ENCODE measurements around the gene ZBP1.

The ZBP1 gene

DNA sequence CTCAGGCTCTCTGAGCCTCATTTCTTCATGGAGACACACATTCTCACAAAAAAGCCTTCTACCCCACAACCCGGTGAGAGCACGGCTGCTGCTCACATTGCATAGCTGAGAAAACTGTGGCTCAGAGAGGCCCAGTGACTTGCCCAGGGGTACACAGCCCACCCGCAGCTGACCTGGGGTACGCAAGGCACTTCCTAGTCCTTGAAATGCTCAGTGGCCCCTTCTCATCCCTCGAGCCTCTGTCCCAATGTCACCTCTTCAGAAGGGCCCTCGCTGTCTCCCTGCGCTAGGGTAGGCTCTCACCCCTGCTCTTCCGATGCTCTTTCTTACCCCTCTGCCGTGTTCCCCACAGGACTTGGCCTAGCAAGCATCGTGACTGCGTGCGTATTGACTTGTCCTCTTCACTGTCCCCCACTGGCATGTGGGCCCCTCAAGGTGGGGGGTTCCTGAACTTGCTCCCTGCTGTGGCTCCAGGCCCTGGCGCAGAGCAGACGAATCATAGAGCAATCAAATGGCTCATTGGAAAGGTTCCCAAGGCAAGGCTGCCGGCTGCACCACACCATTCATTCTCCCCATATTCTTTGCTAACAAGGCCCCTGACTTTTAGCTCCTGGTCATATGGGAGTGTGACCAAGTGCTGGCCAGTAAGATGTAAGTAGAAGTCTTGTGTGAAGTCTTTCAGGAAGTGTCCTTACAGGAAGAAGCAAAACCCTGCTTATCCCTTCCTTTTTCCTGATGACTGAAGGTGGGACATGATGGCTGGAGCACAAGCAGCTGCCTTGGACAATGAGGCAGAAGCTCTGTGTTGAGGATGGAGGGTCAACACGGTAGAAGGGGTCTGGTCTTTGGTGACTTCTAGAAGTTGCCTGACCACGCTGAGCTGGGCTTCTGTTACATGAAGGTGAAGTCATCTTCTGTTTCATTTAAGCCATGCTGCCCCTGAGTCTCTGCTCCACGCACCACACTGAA is 36.7 kb downstream of the ZBP1 start:
- DNase-seq, result no peak

DNA sequence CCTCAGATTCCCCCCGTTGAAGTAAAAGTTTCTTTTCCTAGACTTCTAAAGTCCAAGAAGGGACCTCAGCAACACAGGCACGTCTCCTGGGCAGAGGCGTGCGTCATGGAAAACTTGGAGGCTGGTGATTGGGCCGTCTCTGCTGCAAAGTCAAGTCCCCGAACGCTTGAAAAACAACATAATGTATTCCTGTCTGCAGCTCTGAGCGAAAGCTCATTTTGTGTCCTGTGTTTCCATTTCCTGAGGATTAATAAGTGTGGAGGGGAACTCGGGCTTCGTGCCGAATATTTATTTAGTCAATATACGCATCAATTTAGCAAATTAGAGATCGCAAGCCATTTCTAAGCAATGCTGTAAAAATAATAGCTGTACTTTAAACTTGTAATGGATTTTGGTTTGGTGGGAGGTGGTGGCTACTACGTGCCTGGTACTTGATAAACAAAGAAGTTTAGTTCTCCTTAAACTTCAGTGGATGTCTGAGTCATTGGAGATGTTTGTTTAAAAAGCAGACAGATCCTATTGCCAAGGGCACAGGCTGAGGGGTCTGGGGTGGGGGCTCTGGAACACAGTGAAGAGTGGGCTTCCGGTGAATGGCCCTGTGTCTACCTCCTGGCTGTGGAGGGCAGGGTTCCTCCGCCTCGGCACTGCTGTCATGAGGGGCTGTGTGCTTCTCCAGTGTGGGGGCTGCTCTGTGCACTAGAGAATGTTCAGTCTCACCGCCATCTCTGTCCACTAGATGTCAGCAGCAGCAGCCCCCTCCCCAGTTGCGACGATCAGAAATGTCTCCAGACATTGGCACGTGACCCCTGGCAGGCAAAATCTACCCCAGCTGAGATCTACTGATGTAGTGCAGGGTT is 37.6 kb downstream of the ZBP1 start:
- peak; percentile 76 for DNase-seq

DNA sequence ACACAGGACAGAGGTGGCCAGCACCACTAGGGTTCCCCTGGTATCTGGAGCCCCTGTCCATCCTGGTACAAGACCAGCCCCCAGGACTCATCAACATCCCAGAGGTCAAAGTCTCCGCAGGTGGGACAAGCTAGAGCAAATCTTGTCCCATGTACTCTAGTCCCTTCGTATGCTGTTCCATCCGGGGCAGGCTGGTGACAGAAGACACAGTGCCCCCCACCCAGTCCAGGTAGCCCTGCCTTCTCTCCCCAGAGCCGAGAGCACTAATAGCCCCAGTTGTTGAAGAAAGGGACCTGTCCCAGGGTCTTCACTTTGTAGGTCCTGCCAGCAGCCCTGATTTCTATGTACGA is 38.2 kb downstream of the ZBP1 start:
- DNase-seq, result no peak

DNA sequence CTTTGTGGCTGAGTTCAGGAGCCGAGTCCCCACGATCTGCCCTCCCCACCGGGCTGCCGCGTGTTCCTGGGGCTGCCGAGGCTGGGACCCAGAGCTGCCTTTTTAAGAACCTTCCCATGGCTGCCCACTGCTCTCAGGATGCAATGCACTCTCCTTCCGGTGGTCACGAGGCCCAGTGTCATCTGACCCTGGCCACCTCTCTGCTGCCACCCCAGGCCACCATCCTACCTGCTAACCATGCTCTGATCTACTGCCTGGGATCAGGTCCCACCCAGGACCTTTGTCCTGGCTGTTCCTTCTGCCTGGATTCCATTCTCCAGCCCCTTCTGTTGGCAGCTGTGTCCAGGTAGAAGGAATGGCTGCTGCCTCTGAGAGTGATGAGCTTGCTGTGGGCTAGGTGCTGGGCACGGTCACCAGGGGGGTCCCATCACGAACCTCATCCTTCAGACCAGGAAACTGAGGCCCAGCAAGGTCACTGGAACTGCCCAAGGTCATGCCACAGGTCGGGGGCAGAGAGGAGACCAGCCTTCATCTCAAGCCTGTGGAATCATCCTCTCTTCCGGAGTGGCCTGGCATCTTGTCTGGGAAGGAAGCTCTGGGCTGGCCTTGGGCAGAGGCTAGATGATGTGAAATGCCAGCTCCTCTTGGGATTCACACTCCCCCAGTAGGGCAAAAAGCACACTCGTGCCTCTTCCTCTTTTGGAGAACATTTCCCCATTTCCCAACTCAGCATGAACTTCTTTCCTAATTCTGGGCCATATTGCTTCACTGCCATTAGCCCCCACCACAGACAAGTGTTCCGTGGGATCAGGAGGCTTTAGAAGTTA is 38.8 kb downstream of the ZBP1 start:
- no peak for DNase-seq

DNA sequence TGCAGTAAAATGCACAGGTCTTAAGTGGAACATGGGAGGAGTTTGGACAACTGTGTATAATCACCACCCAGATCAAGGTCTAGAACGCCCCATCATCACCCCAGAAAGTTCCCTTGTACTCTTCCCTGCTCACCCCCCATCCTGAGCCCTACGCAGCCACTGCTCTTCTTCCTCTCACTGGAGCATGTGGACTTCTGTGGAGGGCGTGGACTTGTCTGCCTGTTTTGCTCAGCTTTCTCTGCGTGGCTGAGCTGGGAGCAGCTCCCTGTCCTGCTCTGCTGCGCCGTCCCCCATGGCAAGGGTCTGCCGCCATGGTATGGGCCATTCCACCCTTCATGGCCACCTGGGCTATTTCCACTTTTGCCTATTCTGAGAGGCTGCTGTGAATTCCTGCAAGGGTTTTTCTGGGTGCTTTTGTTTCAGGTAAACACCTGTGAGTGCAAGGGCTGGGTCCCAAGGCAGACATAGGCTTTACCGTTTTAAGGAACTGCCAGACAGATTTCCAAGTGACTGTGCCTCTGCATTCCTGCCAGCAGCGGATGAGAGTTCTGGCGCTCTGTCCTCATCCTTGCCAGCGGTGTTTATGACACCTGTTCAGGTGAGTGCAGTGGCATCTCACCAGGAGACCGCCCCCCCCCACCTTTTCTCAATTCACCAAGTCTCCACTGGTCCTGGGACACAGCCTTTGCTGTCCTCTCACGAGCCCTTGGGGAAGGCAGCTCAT is 39.6 kb downstream of the ZBP1 start:
- DNase-seq, result no peak

DNA sequence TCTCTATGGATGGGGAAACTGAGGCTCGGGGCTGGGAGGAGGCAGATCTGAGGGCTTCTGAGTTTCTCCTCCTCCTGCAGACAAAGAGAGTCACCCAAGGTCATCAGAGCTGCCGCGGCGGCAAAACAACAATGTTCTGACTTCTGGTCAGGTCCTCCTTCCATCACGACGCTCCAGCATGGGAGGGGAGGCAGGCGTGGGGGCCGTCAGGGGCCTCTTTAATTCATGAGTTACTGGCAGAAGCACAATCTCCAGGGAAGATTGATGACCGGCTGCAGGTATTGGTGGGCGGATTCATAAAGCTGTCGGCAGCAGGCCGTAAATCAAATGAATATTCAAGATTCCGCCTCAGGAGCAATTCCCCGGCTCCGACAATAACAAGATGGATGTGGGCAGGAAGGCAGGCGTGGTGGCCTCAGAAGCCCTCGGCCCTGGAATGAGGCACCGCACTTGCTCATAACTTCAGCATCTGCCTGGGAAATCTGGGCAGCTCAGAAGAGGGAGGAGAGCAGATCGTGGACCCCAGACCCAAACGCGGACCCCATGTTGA is 40.3 kb downstream of the ZBP1 start:
- DNase-seq, result no peak

DNA sequence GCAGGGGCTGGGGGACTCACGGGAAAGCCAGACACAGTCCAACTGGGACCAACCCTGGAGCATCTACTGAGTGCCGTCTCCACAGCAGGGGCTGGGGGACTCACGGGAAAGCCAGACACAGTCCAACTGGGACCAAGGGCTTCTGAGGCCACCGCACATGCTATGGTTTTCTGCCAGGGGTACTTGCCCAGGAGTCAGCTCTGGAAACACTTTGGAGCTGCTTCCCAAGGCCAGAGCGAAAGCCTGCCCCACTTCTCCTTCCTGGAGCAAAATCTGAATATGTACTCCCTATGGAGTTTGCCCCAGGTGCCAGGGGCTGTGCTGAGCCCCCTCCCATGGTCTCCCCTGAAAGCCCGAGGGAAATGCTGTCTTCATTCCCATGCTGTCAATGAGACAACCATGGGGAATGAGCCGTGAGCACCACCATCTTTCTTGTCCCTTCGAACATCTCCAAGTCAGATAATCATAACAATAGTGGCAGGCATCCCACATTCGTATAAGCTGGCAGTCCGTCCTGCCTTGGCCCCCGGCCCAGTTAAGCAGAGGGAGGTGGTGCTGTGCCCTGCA is 40.8 kb downstream of the ZBP1 start:
- no peak for DNase-seq

DNA sequence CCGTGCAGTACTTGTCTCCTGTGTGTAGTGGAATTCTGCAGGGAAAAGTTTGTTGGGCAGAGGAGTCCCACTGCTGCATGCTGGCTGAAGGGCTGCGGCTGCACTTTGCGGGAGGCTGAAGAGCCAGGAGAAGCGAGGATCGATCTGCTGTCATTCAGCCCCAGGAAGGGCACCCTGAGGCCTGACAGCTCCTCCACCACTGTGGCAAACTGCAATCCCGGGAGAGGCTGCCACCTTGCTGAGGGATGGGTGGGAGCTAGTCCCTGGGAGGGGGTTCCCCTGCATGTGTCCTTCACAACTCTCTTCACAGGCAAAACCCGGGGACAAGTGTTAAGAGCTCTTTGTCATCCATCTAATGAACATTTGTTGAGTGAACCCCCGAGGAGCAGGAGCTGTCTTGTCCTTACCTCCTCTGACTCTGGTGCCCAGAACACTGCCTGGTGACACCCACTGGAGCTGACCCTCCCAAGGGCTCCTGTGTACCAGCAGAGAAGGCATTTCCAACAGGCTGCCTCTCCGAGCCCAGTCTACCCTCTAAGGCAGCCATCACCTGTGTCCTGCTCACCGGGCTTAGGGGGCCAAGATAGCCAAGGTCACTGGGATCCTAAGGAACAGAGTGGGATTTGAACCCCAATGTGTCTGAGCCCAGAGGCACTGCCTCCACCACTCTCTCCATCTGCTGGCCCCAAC is 41.6 kb downstream of the ZBP1 start:
- DNase-seq, result no peak

DNA sequence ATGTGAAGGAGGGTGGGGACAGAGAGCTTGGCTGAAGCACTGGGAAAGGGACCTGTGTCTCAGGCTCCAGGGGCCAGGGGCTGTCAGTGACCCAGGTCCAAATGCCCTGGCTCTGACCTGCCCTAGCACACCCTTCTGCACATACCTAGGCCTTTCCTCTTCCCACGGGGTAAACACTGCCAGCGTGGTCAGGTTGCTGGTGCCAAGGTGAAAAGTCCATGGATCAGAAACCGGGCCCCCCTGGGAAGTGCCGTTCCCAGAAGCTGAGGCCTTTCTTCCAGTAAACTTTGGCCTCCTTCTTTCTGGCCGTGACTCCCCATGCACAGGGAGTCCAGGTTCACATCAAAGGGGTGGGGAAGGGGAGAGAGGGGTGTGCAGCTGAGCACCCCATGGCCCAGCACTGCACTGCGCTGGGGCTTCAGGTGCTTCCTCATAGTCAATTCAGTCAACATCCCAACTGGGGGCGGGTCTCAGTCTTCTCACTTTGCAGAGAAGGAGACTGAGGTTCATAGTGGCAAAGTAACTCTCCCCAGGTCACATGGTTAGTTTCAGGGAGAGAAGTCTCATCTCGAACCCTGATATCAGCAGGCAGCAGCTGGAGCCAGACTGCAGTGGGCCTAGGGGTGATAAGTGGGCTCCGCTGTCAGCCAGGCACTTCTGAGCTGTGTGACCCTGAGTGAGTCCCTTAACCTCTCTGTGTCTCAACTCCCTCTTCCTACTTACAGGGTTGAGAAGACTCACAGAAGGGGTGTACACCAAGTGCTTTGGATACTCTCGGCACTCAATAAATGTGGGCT is 42.3 kb downstream of the ZBP1 start:
- no peak for DNase-seq

DNA sequence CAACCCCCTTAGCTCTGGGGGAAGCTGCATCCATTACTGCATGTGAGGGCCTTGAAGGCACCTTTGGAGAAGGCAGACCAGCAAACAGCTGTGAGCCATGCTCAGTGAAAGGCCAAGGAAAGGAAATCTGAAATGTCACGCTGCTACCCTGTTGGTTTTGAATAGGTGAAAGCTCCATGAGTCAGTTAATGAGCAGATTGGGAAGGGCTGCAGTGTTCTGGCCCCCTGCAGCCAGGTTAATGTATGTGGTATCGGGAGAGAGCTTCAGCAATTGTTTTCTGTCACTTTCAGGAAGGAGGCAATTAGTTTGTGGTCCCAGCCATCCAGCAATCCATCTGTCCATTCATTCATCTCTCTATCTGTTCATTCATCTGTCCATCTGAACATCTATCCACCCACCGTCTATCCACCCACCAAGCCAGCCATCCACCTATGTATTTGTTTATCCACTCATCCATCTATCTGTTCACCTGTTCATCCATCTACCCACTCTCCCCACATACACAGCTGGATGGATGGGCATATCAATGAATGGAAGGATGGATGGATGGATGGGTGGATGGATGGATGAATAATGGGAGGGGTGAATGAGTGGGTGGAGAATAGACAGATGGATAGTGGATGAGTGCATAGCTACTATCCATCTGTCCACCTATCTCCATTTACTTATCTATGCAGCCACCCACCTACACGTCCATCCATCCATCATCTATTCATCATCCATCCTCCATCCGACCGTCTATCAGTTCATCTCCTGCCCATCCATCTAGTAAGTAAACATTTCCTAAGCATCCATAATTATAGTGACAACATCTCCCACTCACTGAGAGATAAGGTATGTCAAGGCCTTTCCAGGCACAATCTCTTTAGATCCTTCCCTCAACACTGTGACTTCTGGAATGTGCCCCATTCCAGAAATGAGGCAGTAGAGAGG is 43.3 kb downstream of the ZBP1 start:
- no peak for DNase-seq

DNA sequence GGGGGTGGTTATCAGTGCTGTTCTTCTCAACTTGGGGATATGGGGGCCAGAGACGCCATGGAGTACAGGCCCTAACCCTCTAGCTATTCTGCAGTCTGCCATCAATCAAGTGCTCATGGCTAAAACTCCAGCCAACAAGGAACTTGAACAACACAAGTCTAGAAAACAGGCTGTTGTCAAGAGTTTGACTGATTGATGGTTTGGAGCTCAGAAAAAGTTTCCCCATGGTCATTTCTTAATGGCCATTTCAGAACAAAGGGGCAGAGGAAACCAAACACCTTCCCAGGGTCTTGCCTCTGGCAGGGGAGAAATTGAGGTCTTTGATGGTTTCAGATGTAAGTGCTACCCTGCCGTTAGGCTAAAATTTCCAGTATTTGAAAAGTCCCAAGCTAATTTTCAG is 44.2 kb downstream of the ZBP1 start:
- DNase-seq, result no peak

DNA sequence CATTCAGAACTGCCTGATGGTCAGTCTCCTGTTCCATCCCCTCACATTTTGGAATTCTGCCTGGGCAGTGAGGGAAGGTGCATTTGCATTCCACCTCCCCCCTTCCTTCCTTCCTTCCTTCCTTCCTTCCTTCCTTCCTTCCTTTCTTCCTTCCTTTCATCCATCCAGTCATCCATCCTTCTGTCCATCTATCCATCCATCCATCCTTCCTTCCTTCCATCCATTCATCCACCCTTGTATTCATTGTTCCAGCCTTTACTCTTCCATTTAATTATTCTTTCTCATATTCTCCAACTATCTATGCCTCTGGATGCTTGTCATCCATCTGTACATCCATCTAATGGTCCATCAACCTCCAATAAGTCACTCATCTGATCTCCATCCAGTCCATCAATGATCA is 45.3 kb downstream of the ZBP1 start:
- no peak for DNase-seq

DNA sequence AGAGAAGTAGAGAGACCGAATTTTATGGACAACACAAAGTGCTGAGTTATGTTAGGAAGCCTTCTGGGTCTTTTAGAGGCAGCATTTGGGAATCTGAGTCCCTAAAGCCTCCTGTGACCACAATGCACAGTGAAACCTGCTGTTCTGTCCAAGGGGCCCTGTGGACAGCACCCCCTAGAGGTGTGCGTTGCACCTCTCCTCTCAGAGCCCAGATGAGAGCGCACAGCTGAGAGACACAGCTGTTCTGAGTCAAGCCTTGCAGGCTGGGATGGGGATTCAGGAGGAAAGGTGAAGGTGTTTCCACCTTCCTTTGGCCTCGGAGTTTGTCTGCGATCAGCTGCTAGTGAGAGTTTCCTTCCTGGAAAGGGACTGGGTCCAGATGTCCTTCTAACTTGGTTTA is 46.3 kb downstream of the ZBP1 start:
- DNase-seq, result no peak

DNA sequence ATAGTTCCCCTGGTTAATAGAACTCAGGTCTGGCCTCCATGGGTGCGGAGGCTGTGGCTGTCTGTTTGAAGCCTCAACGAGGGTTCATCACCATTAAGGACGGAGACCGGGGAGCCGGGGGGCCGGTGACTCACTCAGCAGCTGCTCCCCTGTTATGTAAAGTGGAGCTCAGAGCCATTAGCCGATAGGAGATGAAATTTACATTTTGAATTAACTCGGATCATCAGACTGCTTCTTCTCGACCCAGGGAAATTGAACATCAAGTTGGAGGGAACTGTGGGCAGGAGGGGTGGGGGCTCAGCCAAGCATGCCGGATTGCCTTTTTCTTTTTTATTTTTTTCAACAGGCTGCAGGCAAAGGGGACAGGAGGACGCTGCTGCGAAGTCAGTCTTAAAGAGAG is 47.0 kb downstream of the ZBP1 start:
- DNase-seq, result no peak

DNA sequence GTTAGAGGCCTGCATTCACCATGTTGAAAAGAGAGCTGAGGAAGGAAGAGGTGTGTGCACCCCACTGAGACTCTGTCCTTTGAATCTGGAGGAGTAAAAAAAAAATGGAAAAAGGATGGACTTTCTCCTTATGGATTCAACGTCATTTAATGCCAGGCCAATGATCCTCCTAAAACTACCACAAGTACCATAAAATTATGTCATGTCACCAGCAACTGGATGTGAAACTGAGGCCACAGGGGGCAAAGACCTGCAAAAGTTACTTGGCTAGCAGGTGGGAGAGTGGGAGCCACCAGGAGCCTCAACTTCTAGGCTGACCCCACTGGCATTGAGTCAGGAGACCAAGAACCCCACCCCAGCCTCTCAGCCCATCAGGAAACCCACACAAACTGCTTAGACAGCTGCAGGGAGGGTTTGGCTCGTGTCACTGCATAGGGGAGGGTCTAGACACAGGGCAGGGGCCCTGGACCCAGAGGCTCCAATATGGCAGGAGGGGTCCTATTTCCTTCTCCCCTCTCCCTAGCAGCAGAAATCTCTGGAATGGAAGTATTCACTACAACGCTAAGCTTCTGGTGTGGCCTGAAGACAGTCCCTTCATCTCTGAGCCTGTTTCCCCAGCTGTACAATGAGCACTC is 48.3 kb downstream of the ZBP1 start:
- DNase-seq, result no peak

DNA sequence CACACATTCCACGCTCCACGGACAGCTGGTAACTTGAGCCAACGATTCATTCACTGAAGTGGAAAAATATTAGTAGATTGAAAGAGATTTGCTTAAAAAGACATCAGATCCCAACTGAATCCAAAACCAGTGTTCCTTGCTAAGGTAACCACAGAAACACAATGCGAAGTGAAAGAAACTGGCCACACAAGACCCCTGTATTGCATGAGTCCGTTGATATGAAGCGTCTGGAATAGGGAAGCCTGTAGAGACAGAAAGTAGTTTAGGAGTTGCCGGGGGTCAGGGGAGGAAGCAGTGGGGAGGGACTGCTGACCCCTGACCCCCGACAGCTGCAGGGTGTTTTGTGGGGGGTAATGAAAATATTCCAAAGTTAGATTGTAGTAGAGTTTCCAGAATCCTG is 49.3 kb downstream of the ZBP1 start:
- DNase-seq, result no peak

DNA sequence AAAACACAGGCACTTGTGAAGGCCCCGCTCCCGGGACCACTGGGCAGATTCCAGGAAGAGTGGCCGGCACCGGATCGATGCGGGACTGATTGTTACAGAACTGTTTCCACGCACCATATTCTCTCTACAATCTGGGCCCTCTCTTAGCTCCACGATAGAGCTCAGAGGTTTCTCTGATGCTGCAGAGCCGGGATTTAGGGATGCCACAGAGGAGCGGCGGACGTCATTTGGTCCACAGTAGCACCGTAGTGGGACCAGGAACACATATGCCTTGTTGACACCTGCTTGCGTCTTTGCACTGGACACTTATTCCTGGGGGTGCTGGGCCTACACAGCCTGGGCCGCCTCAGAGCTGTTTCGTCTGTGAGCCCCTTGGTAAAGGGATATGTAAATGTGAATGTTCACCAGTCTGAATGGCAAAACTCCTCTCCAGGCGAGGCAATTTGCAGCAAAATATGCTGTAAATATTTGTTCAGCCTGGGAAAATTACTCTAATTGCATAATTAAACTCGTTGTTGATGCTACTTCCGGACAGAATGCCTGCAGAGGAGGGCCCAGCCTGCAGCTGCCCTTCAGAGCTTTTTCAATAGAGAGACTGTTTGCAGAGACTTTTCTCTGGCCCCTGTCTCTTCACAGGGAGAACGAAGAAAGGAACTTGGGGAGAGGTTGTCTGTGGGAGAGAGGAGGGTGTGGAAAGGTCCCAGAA is 49.9 kb downstream of the ZBP1 start:
- no peak for DNase-seq

DNA sequence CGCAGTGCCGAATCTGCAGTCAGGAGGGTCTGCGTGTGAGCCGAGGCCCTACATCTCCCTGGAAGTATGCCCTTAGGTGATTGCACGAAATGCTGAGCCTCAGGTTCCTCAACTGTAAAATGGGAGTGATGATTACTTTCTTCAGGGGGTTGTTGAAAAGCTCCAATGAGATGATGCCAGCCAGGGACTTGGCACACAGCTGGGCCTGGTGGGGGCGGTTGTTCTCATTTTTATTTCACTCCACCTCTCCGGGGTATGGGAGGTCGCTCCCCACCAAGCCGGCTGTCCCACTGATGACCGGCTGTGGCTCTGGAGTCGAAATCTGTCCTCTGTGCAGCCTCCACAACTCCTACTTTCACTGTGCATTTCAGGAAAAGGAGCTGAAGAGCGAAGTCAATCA is 51.3 kb downstream of the ZBP1 start:
- no peak for DNase-seq

All from islet precursor cell (in vitro differentiated cells).